NCI-H1048 (cell line): ENCODE results near the gene HSP90B1.
A peak's percentile ranks its signal among the peaks of the same experiment; 100 is the strongest.

Experiments
- DNase-seq: peaks from one replicate; lab custom pipeline; 2025; lab: John Stamatoyannopoulos, UW

The HSP90B1 gene

GRCh38 chr12:103929784-103930033 is 501 bp upstream of the HSP90B1 start:
- peak; percentile 77 for DNase-seq

GRCh38 chr12:103930787-103931735 is 851 bp downstream of the HSP90B1 start:
- no peak for DNase-seq

- no peak for DNase-seq
Measured at GRCh38 chr12:103933237-103933636, 3.0 kb downstream of the HSP90B1 start.

GRCh38 chr12:103936679-103937078 is 6.5 kb downstream of the HSP90B1 start:
- DNase-seq, result no peak

DNA sequence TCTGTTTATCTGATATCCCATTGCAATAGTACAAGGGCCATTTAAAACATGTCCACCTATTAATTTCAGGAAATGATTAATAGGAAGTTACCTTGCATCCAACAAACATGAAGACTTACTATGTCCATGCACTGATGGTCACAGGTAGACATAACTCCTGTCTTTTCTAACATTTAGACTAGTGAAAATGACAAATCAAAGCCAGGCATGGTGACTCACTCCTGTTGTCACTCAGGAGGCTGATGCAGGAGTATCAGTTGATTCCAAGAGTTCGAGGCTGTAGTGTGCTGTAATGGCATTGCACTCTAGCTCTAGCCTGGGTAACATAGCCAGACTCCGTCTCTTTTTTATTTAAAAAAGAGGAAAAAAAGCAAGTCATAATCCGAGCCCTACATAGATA is 14.8 kb downstream of the HSP90B1 start:
- no peak for DNase-seq

DNA sequence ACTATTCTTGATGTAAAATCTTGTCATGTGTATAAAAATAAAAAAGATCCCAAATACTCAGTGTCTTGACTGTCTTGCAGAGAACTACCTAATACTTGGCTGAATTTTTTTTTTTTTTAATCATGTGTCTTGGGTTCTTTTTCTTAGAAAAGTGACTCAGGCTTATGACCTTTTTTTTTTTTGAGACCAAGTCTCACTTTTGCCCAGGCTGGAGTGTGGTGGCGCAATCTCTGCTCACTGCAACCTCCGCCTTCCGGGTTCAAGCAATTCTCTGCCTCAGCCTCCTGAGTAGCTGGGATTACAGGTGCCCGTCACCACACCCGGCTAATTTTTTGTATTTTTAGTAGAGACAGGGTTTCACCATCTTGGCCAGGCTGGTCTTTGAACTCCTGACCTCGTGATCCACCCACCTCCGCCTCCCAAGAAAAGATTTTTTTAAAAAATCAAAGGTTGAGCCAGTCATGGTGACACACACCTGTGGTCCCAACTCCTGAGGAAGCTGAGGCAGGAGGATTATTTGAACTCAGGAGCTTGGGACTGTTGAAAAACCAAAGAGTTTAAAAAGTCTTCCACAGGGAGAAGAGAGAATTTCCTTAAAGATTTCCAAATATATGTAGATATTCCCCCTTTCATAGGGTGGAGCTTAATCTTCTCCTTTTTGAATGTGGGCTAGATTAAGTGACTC is 17.8 kb downstream of the HSP90B1 start:
- DNase-seq, result no peak

- no peak for DNase-seq
Measured at GRCh38 chr12:103948746-103949406, 18.7 kb downstream of the HSP90B1 start.

DNA sequence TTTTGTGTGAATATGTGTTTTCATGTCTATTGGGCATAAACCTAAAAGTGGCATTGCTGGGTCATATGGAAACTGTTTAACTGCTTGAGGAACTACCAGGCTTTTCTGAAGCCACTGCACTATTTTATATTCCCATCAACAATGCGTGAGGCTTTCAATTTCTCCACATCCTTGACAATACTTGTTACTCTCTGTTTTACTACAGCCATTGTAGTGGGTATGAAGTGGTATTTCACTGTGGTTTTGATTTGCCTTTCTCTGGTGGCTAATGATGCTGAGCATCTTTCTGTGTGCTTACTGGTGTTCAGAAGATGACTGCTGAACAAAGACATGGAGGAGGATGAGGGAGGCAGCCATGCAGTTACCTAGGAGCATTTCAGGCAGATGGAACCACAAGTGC is 22.3 kb downstream of the HSP90B1 start:
- DNase-seq, result no peak

GRCh38 chr12:103955811-103956508 is 25.8 kb downstream of the HSP90B1 start:
- no peak for DNase-seq

DNA sequence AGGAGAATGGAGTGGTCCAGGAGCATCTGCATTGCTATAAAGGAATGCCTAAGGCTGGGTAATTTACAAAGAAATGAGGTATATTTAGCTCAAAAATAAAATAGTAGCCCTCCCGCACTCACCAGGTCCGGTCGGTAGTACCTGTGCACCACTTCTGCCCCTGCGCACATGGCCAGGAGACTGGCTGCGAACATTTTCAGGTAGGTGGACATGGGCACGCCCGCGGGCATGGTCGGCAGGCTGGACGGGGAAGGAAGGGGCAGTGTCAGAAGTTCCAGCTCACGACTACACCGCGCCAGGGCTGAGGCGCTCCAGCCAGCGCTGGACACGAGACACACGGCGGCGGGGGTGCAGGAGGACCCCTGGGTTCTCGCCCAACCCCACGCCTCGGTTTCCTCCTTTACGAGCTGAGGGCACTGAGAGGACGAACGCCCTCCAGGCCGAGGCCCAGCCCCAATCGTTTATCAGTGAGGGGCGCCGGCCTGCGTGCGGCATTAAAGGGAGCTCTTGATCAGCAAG is 26.4 kb downstream of the HSP90B1 start:
- no peak for DNase-seq

DNA sequence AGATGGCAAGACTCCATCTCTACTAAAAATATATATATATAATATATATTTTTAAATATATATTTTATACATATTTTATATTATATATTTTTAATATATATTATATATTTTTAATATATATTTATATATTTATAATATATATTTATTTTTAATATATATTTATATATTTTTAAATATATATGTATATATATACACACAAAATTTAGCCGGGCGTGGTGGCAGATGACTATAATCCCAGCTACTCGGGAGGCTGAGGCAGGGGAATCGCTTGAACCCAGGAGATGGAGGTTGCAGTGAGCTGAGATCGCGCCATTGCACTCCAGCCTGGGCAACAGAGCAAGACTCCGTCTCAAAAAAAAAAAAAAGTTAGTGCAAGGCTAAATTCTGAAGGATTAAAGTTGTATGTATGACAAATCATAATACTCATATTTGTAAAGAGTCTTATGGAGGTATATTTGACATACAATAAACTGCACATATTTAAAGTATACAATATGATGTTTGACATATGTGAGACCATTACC is 27.7 kb downstream of the HSP90B1 start:
- no peak for DNase-seq

- DNase-seq, result no peak
Measured at GRCh38 chr12:103958621-103959020, 28.4 kb downstream of the HSP90B1 start.

DNA sequence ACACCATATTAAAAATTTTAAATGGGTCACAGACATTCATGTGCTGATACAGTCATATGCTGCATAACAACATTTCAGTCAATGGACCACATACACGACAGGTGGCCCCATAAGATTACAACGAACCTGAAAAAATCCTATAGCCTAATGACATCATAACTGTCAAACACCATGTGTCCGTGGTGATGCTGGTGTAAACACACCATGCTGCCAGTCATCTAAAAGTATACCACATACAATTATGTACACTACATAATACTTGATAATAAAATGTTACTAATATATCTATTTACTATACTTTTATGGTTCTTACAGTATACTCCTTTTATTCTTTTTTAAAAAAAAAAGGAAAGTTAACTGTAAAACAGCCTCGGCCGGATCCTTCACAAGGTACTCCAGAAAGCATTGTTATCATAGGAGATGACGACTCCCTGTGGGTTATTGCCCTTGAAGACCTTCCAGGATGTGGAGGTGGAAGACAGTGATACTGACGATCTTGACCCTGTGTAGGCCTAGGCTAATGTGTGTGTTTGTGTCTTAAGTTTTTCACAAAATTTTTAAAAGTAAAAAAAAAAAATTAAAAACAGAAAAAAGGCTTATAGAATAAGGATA is 30.5 kb downstream of the HSP90B1 start:
- DNase-seq, result no peak

DNA sequence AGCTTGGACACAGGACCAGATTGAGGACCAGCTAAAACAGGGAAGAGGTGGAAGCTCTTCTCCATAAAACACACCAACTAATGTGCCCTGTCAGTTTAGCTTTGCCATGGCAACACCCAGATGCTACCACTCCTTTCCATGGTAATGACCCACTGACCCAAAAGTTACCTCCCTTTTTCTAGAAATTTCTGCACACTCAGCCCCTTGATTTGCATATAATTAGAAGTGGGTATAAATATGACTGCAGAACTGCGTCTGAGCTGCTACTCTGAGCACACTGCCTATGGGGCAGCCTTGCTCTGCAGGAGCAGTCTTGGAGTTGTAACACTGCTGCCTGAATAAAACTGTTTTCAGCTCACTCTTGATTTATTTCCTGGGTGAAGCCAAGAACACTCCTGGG is 32.3 kb downstream of the HSP90B1 start:
- DNase-seq, result no peak

- no peak for DNase-seq
Measured at GRCh38 chr12:103964805-103965204, 34.6 kb downstream of the HSP90B1 start.

- no peak for DNase-seq
Measured at GRCh38 chr12:103965255-103965589, 35.0 kb downstream of the HSP90B1 start.

- peak; percentile 95 for DNase-seq
Measured at GRCh38 chr12:103965590-103966504, 35.6 kb downstream of the HSP90B1 start, which contains the start of gene TDG. Gene TDG, plus strand, starts transcription at chr12:103965872. Its CDS starts 166 bp downstream, at chr12:103966038.

- DNase-seq, result no peak
Measured at GRCh38 chr12:103966736-103967135, 36.5 kb downstream of the HSP90B1 start.

DNA sequence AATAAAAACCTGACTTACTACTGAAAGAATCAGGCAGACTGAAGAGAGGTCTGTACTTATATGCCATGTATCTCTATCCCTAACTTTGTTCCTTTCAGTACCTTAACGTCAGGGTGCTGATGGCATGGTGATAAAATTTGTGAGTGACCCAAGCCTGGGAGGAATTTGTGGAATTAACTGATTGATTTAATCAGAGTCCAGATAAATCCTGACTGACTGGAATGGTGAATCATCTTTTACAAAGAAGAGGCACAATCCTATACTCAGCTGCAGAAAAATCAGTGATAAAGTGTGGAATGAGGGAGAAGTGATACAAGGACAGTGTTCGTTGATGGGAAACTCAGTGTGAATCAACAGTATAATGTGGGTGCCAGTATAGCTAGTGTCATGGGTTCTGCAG is 39.2 kb downstream of the HSP90B1 start:
- no peak for DNase-seq

- DNase-seq, result no peak
Measured at GRCh38 chr12:103973909-103974308, 43.7 kb downstream of the HSP90B1 start.
